ENCODE results near the gene SMYD3.

SMYD3 gene

GRCh38 chr1:246265481-246265880 lies 241.6 kb downstream of the SMYD3 start:
- no peak for DNase-seq

GRCh38 chr1:246262281-246262680 lies 244.8 kb downstream of the SMYD3 start:
- no peak for DNase-seq

GRCh38 chr1:246261639-246262038 lies 245.4 kb downstream of the SMYD3 start:
- no peak for DNase-seq

GRCh38 chr1:246258250-246258649 lies 248.8 kb downstream of the SMYD3 start:
- DNase-seq = no peak

- DNase-seq = no peak
Observed at GRCh38 chr1:246255773-246256172, 251.3 kb downstream of the SMYD3 start.

- no peak for DNase-seq
Observed at GRCh38 chr1:246254854-246255253, 252.2 kb downstream of the SMYD3 start.

DNA sequence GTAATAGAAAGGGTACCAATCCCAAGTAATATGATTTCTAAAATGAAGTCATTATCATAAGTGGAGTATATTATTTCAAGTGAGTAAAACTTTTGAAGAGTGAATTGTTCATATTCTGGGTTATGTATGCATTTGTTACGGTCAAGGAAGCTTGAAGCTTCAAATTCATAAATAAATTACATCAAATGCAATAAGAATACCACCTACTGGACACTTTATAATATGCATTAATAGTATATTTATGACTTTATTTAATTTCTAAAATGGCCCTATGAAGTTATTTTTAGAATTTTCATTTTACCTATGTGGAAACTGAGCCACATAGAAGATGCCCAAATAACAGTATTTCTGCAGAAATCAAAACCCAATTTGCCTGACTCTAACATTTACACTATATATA lies 260.6 kb downstream of the SMYD3 start:
- DNase-seq = no peak

GRCh38 chr1:246245541-246245940 lies 261.5 kb downstream of the SMYD3 start:
- DNase-seq = no peak

DNA sequence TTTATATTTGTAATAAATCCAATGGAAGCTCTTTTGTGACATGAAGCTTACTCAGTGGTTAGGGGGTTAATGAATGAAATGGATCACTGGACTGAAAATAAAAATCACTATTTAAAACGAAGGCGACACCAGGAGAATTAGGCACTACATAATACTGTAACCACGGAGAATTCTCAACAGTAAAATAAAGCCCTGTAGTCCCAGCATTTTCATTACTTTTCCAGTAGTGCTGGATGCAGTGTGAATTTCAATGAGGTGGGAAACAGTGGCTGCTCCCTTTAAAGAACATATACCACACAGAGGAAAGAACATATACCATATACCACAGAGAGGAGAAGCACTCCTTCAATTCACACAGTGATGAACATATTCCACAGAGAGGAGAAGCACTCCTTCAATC lies 275.0 kb downstream of the SMYD3 start:
- DNase-seq = no peak

DNA sequence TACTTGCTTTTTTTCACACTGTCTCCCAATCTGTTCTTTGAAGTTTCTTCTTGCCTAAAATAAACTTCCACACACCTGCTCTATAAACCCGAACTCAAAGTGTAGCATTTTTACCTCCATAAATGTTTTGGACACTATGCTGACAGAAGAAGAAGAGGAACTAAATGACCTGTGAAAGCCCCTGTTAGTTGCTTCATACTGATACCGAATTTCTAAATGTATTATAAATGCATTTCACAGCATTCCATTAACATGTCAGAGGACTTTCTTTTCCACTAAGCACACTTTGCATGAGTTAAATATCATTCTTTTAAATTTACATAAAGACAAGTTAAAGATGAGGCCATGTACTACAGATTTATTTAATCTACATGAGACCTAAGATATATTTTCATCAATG lies 281.0 kb downstream of the SMYD3 start:
- no peak for DNase-seq

DNA sequence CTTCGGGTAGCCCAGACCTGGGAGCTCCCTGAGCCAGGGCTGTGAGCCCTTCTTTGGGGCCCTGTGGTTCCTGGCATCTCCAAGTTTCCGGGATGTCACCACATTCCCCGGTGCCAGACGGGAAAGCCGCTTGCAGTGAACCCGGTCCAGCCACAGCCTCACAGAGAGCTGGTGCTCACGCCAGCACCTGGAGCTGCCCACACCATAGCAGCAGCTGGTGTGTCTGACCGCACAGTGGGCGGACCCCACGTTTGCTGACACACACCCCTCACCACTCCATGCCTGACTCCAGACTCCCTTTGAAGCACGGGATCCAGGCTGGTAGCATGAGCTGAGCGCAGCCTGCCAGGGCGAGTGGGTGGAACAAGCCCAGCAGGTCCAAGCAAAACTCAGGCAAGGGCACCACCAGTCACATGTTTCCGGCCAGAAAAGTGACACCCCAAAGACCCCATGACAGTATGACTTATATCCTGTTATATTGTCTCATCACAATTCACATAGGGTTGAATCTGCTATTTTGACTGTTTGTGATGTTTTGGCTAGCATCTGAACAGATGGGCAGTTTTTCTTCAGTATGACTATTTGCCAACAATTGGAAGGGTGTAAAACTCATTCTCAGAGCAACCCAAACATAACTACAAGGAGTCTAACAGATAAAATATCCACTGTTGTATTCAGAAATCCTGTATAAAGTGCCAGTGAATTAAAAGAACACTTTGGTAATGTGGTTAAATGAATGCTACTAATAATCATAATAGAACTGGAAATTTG lies 285.4 kb downstream of the SMYD3 start:
- no peak for DNase-seq

DNA sequence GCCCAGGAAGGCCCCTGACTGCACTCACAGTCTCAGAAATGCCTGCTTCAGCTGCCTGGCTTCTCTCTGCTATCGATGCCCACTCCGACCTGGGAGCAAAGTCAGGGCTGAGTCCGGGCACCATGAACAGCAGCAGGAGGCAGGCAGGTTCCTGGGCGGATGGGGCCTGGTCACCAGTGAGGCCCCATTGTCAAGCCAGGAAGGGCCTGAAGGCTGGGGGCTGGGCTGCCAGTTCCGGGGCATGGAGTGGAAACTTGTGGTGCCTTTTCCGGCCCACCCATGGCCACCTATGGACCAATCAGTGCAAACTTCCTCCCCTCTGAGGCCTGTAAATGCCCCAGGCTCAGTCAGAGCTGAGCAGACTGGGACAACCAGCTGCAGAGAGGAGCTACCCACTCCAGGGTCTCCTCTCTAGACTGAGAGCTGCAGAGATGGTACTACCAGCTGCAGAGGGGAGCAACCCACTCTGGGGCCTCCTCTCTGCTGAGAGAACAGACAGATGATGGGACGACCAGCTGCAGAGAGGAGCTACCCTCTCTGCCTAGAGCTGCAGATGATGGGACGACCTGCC lies 286.5 kb downstream of the SMYD3 start:
- DNase-seq = no peak

- peak; percentile 82 for DNase-seq
Observed at GRCh38 chr1:246219508-246220030, 287.5 kb downstream of the SMYD3 start.

- DNase-seq = no peak
Observed at GRCh38 chr1:246218686-246219085, 288.4 kb downstream of the SMYD3 start.

GRCh38 chr1:246216906-246217305 lies 290.2 kb downstream of the SMYD3 start:
- no peak for DNase-seq

DNA sequence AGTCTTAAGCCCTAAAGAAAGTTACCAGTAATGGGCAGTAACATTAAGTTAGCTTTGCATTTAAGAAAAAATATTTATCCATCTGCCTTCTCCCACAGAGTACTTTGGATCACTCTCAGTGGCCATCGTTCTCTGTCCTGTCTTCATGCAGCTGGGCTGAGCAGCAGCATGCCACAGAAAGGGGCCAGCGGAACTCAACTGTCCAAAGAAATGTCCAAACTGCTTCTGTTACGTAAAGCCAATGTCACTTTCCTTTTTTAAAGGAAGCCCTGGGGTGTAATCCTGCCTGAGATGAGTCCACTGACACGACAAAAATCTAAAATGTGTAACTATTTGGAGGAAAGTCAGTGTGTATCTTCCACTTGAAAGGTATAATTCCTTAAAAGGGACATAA lies 291.6 kb downstream of the SMYD3 start:
- no peak for DNase-seq

GRCh38 chr1:246214708-246215509 lies 292.2 kb downstream of the SMYD3 start:
- DNase-seq = no peak

- DNase-seq = no peak
Observed at GRCh38 chr1:246213947-246214346, 293.1 kb downstream of the SMYD3 start.

DNA sequence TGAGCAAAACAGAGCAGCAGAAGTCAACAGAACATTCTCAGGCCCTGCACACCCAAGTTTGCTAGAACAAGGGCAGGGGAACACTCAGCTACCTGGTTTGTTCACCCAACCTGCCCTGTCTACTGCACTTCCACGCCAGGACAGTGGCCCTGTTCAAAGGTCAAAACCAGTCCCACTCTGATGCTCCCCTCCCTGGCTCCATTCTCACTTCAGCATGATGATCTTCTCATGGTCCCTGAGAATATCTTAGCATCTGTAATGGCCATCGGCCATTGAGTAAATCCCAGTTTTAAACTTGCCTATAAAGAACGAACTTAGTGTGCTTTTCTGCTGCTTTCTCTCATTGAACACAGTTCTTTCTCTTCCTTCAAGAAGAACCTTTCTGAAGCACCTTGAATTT lies 293.6 kb downstream of the SMYD3 start:
- DNase-seq = no peak

DNA sequence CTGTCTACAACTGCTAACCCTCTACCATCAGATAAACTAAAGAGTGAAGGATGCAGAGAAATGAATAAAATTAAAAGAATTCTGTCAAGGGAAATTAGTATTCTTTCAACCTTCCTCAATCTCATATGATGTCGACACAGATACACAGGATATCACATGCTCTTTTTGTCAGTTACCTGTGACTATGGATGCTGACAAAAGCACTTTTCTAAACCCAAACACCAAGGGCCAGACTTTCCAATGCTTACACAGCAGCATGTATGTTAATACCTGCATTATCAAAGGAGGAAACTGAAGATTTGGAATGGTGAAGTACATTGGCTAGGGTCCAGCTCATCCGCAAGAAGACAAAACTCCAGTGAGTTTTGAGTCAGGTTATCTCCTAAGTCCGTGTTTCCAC lies 294.0 kb downstream of the SMYD3 start:
- DNase-seq = no peak

- no peak for DNase-seq
Observed at GRCh38 chr1:246212013-246212412, 295.1 kb downstream of the SMYD3 start.

DNA sequence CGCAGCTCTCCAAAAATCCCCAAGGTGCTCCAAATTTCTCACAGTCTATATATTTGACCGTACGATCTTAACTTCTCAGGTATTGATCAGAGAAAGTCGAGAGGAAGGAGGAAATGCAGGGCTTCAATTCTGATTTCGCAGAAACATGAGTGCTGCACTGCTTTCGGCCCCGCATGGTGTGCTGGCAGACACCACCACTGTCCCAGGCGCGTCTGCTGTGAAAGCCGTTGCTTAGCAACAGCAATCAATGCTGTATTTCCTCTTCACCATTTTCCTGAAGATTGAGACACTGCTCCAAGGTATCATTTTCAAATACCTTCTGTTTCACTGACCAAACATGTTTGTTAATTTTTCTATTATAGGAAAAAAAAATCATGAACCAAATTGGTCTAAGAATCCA lies 296.3 kb downstream of the SMYD3 start:
- DNase-seq = no peak

- no peak for DNase-seq
Observed at GRCh38 chr1:246208105-246208504, 299.0 kb downstream of the SMYD3 start.

DNA sequence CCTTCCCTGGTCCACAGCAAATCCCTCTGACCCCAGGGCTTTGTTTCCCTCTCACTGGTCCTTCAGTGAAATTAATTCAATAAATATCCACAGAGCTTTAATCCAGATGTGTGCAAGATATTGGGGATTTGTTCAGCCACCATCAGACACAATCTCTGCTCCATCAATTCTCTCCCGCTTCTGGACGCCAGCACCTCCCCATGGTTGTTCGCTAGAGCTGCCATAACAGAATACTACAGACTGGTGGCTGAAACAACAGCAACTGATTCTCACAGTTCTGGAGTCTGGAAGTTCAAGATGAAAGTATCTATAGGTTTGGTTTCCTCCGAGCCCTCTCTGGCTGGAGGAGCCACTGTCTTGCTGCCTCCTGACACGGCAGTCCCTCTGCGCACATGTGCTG lies 303.9 kb downstream of the SMYD3 start:
- no peak for DNase-seq
